ENCODE data around the gene MPPE1. TPM values are rescaled to one million over a fixed set of nuclear protein-coding genes. Genes with fewer than 3 reads are reported as not detected.

MPPE1 gene
- total RNA-seq, 4 donors from 2014 or later, result 27.1 to 54.8 (median 30.8) TPM

DNA sequence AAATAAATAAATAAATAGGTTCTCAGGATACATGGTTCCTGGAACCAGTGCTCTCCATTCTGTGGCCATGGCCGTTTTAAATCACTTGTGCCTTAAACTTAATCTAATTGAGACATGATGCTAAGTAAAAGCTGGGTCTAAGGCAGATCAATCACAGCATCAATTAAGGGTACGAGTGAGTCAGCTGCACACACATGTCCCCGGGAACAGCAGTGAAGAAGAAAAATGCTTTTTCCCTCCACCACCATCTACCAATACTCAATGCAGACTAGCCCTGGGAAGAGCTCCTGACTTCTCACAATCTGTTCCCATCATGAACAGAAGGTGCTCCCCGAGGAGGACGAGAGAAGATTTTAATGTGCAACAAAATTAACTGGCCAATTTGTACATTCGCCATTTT is 63.7 kb downstream of the MPPE1 start:
- TF ChIP-seq, protein P1, sequence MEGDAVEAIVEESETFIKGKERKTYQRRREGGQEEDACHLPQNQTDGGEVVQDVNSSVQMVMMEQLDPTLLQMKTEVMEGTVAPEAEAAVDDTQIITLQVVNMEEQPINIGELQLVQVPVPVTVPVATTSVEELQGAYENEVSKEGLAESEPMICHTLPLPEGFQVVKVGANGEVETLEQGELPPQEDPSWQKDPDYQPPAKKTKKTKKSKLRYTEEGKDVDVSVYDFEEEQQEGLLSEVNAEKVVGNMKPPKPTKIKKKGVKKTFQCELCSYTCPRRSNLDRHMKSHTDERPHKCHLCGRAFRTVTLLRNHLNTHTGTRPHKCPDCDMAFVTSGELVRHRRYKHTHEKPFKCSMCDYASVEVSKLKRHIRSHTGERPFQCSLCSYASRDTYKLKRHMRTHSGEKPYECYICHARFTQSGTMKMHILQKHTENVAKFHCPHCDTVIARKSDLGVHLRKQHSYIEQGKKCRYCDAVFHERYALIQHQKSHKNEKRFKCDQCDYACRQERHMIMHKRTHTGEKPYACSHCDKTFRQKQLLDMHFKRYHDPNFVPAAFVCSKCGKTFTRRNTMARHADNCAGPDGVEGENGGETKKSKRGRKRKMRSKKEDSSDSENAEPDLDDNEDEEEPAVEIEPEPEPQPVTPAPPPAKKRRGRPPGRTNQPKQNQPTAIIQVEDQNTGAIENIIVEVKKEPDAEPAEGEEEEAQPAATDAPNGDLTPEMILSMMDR (IDR thresholded peaks at IDR 0.05; ENCODE audit: low read depth), result no peak

- TF ChIP-seq, protein P1 (IDR thresholded peaks at IDR 0.05; ENCODE audit: low read depth), result no peak
Measured at GRCh38 chr18:11842562-11842961, 65.6 kb downstream of the MPPE1 start.

GRCh38 chr18:11840493-11840892 is 67.6 kb downstream of the MPPE1 start:
- TF ChIP-seq, protein P1 (IDR thresholded peaks at IDR 0.05; ENCODE audit: low read depth), result no peak

GRCh38 chr18:11839556-11839955 is 68.6 kb downstream of the MPPE1 start:
- TF ChIP-seq, protein P1 (IDR thresholded peaks at IDR 0.05; ENCODE audit: low read depth), result no peak

DNA sequence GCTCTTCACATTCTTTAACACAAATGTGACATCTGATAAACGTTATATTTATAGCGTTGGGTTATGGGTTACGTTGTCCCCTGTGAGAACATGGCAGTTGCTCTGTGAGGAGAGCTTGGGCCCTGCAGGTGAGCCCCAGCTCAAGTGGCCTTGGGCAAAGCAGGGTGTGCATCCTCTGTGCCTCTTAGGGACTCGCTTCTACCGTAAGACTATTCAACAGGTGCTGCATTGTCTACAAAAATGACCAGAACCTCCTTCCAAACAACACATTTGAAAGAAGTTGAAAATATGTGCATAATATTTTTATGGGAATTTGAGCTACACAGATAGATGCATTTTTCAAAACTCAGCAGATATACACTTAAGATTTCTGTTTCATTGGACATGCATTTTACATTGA is 73.3 kb downstream of the MPPE1 start:
- TF ChIP-seq, protein P1 (IDR thresholded peaks at IDR 0.05; ENCODE audit: low read depth), result no peak

Other genes with a start within 250 kb of the MPPE1 start
- gene GNAL, start 219.1 kb downstream of the MPPE1 start, total RNA-seq, result 10 to 100 TPM in 2 of 4 donors, 1 to 10 TPM in 2; 7.5 to 20.7 (median 11.8) TPM
- 10 to 100 TPM; 33.4 to 55.1 (median 39.8) TPM for gene CHMP1B, start 56.9 kb downstream of the MPPE1 start, total RNA-seq
- gene IMPA2, start 73.2 kb upstream of the MPPE1 start, total RNA-seq, result 10 to 100 TPM; 39.5 to 62.7 (median 43.3) TPM
- not detected for gene ANKRD62, start 185.5 kb upstream of the MPPE1 start, total RNA-seq